ENCODE data around the gene ADGRB2.

- TF ChIP-seq CTCF (IDR thresholded peaks at IDR 0.05) (no peak), POLR2A (IDR thresholded peaks at IDR 0.05) (no peak)
Measured at GRCh38 chr1:31689379-31689778, 74.8 kb downstream of the ADGRB2 start.

Data from upper lobe of left lung (tissue), 4 donors.